Measurements from ENCODE around the gene PLXNA2.

The PLXNA2 gene

GRCh38 chr1:208030288-208031091, 213.7 kb downstream of the PLXNA2 start:
- no peak for DNase-seq (ENCODE audit: low spot score)
- FAIRE-seq = no peak

- peak; percentile 31 for DNase-seq (ENCODE audit: low spot score)
- no peak for FAIRE-seq
These were observed 214.6 kb downstream of the PLXNA2 start for GRCh38 chr1:208029381-208030287.

GRCh38 chr1:208028526-208028925, 215.7 kb downstream of the PLXNA2 start:
- DNase-seq (ENCODE audit: low spot score) (no peak), FAIRE-seq (no peak)

- FAIRE-seq = no peak
- DNase-seq (ENCODE audit: low spot score) = no peak
These were observed 216.3 kb downstream of the PLXNA2 start for GRCh38 chr1:208027861-208028260.

- no peak for FAIRE-seq
- no peak for DNase-seq (ENCODE audit: low spot score)
These were observed 217.2 kb downstream of the PLXNA2 start for GRCh38 chr1:208026880-208027438.

GRCh38 chr1:208025031-208025430, 219.2 kb downstream of the PLXNA2 start:
- FAIRE-seq (no peak), DNase-seq (ENCODE audit: low spot score) (no peak)

GRCh38 chr1:208024406-208024805, 219.8 kb downstream of the PLXNA2 start:
- FAIRE-seq (no peak), DNase-seq (ENCODE audit: low spot score) (no peak)

- FAIRE-seq (no peak), DNase-seq (ENCODE audit: low spot score) (no peak)
These were observed 224.9 kb downstream of the PLXNA2 start for GRCh38 chr1:208019257-208019656.

- FAIRE-seq (no peak), DNase-seq (ENCODE audit: low spot score) (no peak)
These were observed 228.9 kb downstream of the PLXNA2 start for GRCh38 chr1:208015255-208015654.

- no peak for FAIRE-seq
- no peak for DNase-seq (ENCODE audit: low spot score)
These were observed 231.0 kb downstream of the PLXNA2 start for GRCh38 chr1:208013210-208013609.

- DNase-seq (ENCODE audit: low spot score) = no peak
- no peak for FAIRE-seq
These were observed 231.5 kb downstream of the PLXNA2 start for GRCh38 chr1:208012721-208013120.

- FAIRE-seq = no peak
These were observed 233.6 kb downstream of the PLXNA2 start for GRCh38 chr1:208010487-208011071.

GRCh38 chr1:208009706-208010444, 234.3 kb downstream of the PLXNA2 start:
- no peak for FAIRE-seq
- DNase-seq (ENCODE audit: low spot score) = no peak

More at GRCh38 chr1:208010487-208011071, 233.6 kb downstream of the PLXNA2 start:
- DNase-seq (ENCODE audit: low spot score) = peak; percentile 41

GRCh38 chr1:208009303-208009702, 234.9 kb downstream of the PLXNA2 start:
- DNase-seq (ENCODE audit: low spot score) (no peak), FAIRE-seq (no peak)

- FAIRE-seq (no peak), DNase-seq (ENCODE audit: low spot score) (no peak)
These were observed 235.7 kb downstream of the PLXNA2 start for GRCh38 chr1:208008534-208008933.

- DNase-seq (ENCODE audit: low spot score) (peak; percentile 95), FAIRE-seq (peak; percentile 82)
These were observed 236.2 kb downstream of the PLXNA2 start for GRCh38 chr1:208007938-208008342.

GRCh38 chr1:208007319-208007937, 236.8 kb downstream of the PLXNA2 start:
- FAIRE-seq (no peak), DNase-seq (ENCODE audit: low spot score) (no peak)

- DNase-seq (ENCODE audit: low spot score) (no peak), FAIRE-seq (no peak)
These were observed 237.8 kb downstream of the PLXNA2 start for GRCh38 chr1:208006258-208006920.

GRCh38 chr1:208004851-208005250, 239.3 kb downstream of the PLXNA2 start:
- FAIRE-seq (no peak), DNase-seq (ENCODE audit: low spot score) (peak; percentile 6)

GRCh38 chr1:208003241-208003640, 240.9 kb downstream of the PLXNA2 start:
- DNase-seq (ENCODE audit: low spot score) = no peak
- FAIRE-seq = no peak
